ENCODE data around the gene GKN2.

GKN2 gene, protein sequence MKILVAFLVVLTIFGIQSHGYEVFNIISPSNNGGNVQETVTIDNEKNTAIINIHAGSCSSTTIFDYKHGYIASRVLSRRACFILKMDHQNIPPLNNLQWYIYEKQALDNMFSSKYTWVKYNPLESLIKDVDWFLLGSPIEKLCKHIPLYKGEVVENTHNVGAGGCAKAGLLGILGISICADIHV

DNA sequence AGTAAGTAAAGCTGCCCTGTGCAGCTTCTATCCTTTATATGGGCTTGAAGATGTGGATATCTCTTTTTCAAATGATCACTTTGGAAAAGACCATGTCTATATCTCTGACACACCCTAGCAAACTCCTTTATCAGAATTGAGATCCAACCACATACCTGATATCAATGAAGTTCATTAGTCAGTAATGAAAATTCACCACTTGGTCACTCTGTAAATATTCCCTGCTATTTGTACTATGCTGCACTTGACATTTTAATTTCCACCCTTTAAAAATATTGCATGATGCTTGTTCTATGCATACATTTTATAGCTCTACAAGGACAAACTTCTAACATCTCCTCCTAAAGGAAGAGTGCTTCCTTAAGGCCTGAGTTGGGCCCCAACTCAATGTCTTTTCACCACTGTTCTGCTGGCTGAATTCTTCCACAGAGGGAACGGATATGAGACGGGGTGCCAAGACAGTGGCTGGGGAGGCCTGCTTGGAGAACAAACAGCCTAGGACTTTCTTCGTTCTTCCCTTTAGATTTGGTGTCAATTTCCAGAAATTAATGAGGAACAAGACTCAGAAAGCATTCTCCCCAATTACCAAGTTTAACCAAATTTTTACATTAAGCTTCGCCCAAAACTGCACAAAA, at the start of gene GKN2:
Gene GKN2, minus strand, starts transcription at position 7 of the 635 bp plus-strand sequence. CDS start 32 bp downstream, outside the sequence.
- DNase-seq (ENCODE audit: low spot score) = no peak

- DNase-seq (ENCODE audit: low spot score) = no peak
Measured at GRCh38 chr2:69001879-69002278, 49.2 kb upstream of the GKN2 start.

- no peak for DNase-seq (ENCODE audit: low spot score)
Measured at GRCh38 chr2:68997401-68997800, 44.7 kb upstream of the GKN2 start.

- no peak for DNase-seq (ENCODE audit: low spot score)
Measured at GRCh38 chr2:68995916-68996315, 43.2 kb upstream of the GKN2 start.

DNA sequence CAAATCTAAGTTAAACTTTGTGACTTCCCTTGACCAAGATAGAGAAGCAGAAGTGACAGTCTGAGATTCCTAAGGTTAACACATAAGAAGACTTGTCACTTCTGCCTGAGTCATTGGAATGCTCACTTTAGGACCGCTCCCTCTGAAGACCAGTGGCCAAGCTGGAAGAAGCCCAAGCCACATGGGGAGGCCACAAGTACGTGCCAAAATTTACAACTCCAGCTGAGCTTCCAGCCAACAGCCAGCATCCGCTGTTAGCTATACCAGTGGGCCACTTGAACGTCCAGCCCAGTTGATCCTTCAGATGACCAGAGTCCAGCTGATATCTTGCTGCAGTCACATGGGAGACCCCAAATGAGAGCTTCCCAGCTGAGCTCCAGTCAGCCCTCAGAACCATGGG, 42.2 kb upstream of the GKN2 start:
- DNase-seq (ENCODE audit: low spot score) = no peak

DNA sequence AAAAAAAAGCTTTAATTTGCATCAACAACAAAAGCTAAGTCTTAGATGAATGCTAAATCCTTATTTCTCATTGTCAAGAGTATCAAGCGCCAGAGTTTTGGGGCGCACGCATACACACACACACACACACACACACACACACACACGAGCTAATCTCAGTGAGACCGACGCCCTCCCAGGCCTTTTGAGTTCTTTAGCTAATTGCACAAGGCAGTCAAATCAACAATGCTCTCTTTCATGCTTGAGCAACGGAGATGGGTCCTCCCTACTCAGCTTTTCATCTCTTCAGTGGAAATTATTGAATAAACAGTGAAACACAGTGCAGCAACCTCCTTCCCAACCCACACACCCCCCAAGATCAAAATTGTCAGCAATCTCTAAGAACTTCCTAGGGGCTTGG, 41.0 kb upstream of the GKN2 start:
- DNase-seq (ENCODE audit: low spot score) = no peak

GRCh38 chr2:68992933-68993332, 40.2 kb upstream of the GKN2 start:
- DNase-seq (ENCODE audit: low spot score) = no peak

- no peak for DNase-seq (ENCODE audit: low spot score)
Measured at GRCh38 chr2:68992341-68992740, 39.6 kb upstream of the GKN2 start.

- DNase-seq (ENCODE audit: low spot score) = no peak
Measured at GRCh38 chr2:68989035-68989434, 36.3 kb upstream of the GKN2 start.

DNA sequence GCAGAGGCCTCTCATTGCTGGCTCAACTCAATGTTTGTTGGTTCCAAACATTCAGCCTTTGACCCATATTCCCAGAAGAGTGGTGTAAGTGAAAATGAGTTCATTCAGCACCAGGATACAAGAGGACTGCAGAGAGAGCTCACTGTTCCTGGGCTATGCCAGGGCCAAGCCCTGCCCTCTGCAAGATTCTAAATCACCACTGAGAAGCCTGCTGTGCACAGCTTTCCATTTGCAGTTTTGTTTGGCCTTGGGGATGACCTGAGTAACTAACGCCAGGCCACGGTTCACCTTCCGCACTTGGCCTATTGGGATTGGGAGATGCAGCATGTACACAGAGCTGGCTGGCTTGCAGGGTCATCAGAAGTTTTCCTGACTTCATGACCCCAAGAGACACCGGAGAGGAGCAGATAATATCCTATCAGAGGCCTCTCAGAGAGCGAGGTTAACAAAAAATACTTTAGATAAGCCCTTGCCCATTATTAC, 34.4 kb upstream of the GKN2 start:
- DNase-seq (ENCODE audit: low spot score) = no peak

DNA sequence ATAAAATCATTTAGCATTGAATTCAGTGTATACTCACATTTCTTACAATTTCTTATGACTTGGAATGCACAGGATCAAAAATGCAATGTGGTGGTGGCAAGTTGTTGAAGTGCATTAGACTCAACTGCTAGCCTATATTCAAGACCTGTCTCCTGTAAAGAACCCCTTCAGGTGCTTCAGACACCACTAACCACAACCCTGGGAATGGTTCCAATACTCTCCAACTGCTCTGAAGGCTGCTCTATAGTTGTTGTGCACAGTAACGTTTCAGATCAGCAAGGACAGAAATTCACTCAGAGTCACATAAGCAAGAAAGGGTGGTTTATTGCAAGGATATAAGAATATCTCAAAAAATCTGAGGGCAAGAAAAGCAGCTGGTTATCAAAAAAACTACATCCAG, 28.3 kb upstream of the GKN2 start:
- no peak for DNase-seq (ENCODE audit: low spot score)

- no peak for DNase-seq (ENCODE audit: low spot score)
Measured at GRCh38 chr2:68978098-68978497, 25.4 kb upstream of the GKN2 start.

DNA sequence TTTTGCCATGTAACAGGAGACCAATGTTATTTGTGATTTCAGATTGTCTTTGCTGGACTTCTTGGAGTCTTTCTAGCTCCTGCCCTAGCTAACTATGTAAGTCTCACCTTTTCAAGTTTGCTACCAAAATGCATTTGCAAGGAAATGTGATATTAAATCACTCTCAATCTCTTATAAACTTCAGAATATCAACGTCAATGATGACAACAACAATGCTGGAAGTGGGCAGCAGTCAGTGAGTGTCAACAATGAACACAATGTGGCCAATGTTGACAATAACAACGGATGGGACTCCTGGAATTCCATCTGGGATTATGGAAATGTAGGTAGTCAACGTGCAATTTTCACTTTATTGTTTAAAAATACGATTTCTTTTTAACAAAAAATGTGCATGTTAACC, 24.8 kb upstream of the GKN2 start:
- no peak for DNase-seq (ENCODE audit: low spot score)

DNA sequence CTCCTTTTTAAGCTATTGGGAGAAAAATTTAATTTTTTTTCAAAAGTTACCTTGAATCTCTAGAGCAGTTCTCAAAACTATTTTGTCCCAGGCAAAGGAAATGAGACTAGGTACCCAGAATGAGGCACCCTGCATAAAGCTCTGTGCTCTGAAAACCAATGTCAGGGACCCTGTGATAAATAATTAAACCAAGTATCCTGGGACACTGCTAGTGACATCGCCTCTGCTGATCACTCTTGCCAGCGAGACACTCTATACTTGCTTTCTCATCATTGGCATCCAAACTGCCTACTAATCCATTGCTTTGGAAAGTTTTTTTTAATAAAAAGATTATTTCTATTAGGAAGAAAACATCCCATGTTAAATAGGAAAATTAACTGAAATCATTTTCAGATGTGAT, 23.2 kb upstream of the GKN2 start:
- no peak for DNase-seq (ENCODE audit: low spot score)

DNA sequence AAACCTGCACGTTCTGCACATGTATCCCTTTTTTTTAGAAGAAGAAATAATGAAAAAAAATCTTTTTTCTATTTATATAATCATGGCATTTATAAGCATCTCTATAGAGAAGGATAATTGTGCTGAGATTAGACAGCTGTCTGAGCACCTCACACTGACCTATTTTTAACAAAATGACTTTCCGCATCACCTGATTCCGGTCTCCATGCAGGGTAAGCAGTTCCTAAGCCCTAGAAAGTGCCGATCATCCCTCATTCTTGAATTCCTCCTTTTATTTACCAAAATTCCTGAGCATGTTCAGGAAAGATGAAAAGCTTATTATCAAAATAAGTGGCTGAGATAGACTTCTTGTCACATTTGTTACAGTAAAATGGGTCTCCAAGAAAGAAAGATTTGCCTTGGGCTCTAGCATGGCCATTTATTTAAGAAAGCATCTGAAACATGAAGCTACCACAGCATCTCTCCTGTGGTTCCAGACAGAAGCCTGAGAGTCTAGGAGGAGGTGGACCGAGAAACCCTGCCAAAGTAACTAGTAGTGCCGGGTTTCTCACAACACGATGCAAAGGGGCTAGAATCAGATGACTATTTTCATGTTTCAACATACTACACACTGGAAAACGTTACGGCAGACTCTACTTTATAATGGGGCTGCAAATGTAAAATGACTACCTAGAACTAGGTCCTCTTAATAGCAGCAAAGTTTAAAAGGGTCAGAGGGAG, 22.4 kb upstream of the GKN2 start:
- no peak for DNase-seq (ENCODE audit: low spot score)

- DNase-seq (ENCODE audit: low spot score) = no peak
Measured at GRCh38 chr2:68974251-68974650, 21.6 kb upstream of the GKN2 start, which contains the start of gene GKN1. GKN1 (plus strand) TSS chr2:68974636; CDS start chr2:68974678, 42 bp downstream.

DNA sequence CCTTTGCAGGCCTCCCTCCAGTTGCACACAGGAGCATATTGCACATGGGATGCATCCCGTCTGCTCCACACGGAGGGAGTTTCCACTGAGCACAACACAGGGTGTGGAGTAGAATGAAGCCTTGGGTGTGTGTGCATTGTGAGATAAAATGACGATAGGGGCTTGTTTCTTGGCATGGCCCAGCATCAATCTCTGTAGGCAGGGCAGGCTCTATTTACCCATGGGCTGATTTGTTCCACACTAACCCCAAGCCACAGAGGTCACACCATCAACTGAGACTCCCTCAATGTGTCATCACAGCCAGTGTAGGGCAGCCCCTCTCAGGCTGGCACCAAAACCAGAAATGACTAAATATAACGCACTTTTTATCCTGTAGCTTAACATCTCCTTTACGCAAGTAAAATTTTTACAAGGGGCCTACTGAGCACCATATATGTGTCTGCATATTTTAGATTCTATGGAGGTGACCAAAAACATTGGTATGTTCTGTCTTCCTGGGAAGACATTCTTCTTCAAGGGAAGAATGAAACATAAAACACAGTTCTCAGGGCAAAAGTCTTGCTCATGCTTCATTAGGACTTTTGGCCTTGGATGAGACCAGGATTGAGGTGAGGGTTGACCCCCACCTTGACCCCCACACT, 19.0 kb upstream of the GKN2 start:
- DNase-seq (ENCODE audit: low spot score) = no peak

DNA sequence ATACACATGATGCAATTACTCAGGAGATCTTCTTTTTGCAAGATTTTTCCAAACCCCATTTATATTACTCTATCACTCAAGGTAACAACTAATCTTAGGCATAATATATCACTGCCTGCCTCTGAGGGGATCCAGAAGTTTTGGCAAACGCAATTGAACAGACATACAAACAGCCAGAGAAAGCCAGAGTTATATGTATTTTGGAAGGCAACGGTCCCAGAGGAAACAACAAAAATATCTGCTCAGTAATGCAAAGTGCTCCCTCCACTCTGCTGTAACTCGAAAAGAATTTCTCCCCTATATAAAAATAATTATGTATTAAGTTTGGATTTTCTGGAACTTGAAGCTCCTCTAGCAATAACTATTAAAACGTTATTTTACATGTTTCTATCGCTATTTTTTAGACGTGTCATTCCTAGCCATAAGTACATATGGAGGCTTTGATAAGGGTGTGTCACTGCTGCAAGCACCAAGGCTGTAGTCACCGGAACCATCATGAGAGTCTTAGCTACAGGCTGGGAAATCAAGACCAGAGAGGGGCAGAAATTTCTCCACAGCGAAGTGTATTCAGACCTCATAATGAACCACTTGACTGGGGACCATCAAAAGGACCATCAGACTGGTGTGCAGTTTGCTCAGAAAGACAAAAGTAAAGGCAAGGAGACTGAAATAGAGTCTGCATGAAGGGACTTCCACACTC, 18.0 kb upstream of the GKN2 start:
- DNase-seq (ENCODE audit: low spot score) = no peak

- DNase-seq (ENCODE audit: low spot score) = no peak
Measured at GRCh38 chr2:68969736-68970490, 17.2 kb upstream of the GKN2 start.

GRCh38 chr2:68968221-68968620, 15.5 kb upstream of the GKN2 start:
- no peak for DNase-seq (ENCODE audit: low spot score)

DNA sequence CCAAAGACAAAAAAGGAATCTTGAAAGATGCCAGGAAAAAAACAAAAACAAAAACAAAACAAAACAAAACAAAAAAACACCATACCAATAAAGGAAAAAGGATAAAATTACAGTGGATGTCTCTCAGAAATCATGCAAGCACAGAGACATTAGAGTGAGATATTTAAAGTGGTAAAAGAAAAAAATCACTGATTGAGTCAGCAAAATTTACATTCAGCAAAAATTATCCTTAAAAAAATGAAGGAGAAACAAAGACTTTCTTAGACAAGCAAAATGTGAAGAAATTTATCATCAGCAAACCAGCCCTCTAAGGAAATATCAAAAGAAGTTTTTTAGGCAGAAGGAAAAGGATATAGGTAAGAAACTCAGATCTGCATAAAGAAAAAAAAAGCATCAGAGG, 11.6 kb upstream of the GKN2 start:
- DNase-seq (ENCODE audit: low spot score) = no peak
